H1 (cell line): ENCODE data around the gene COX19. TPM values are rescaled to one million over a fixed set of nuclear protein-coding genes. Genes with fewer than 3 reads are reported as not detected.

Experiments used
- CTCF ChIA-PET: fragments of 300-600 bp; sonication (Branson Sonifier 250); formaldehyde crosslinking; loops from one replicate; lab custom pipeline; 2021; ENCODE audit not compliant: partially characterized antibody; lab: Charles Lee
- POLR2A ChIA-PET: fragments of 300-600 bp; sonication (Branson Sonifier 250); formaldehyde crosslinking; loops from one replicate; lab custom pipeline; 2021; ENCODE audit warnings: inconsistent platforms; ENCODE audit not compliant: partially characterized antibody; lab: Charles Lee
- DNase-seq, 2 experiments: peaks; one replicate each; pipeline versions ENCODE4 v3.0.0 to v3.0.0-alpha.2; 2010 to 2022; ENCODE audit warnings: low spot score in 2 of 2, low read depth in 1 of 2, mixed read lengths in 1 of 2
- FAIRE-seq: peaks from 2 replicates; lab custom pipeline; 2011; peaks lifted over from hg19 to GRCh38; lab: Jason Lieb, UNC
- H2AFZ ChIP-seq: 2 replicates; pipeline ENCODE4 v1.8.1; 2012; ENCODE audit warnings: low read length, inconsistent platforms
- H2AK5ac ChIP-seq: 2 replicates; pipeline ENCODE4 v1.6.1; 2013; ENCODE audit warnings: low read depth, low read length
- H2BK120ac ChIP-seq: replicated peaks from 2 replicates; pipeline ENCODE3; 2013; ENCODE audit warnings: low read depth, low read length, inconsistent platforms
- H2BK12ac ChIP-seq: 2 replicates; pipeline ENCODE4 v1.6.1; 2013; ENCODE audit warnings: low read depth, low read length
- H2BK15ac ChIP-seq: 2 replicates; pipeline ENCODE4 v1.6.1; 2013; ENCODE audit warnings: low read length
- H2BK20ac ChIP-seq: 2 replicates; pipeline ENCODE4 v1.6.1; 2013; ENCODE audit warnings: low read length
- H2BK5ac ChIP-seq: 2 replicates; pipeline ENCODE4 v1.6.1; 2013; ENCODE audit warnings: low read depth, low read length
- H3K14ac ChIP-seq: 2 replicates; pipeline ENCODE4 v1.6.1; 2013; ENCODE audit warnings: inconsistent platforms; ENCODE audit not compliant: insufficient read length
- H3K18ac ChIP-seq: 2 replicates; pipeline ENCODE4 v1.6.1; 2013; ENCODE audit warnings: low read length; ENCODE audit errors: extremely low read depth
- H3K23ac ChIP-seq: 2 replicates; pipeline ENCODE4 v1.6.1; 2013; ENCODE audit warnings: inconsistent platforms; ENCODE audit not compliant: insufficient read length
- H3K23me2 ChIP-seq: 2 replicates; pipeline ENCODE4 v1.6.1; 2013; ENCODE audit warnings: low read depth, low read length
- H3K27ac ChIP-seq: 2 replicates; pipeline ENCODE4 v1.6.1; 2011; ENCODE audit warnings: low read depth, low read length, inconsistent platforms
- H3K27me3 ChIP-seq, 4 experiments: replicated peaks in 1 of 4; 1 replicate in 1 of 4; 2 replicates in 3 of 4; pipeline versions ENCODE4 v1.6.1 to v1.8.1; 2011 to 2013; ENCODE audit warnings: low read length in 3 of 4, mild to moderate bottlenecking in 3 of 4, inconsistent platforms in 2 of 4, mixed read lengths in 2 of 4, moderate library complexity in 1 of 4; ENCODE audit not compliant: control insufficient read depth in 3 of 4, insufficient read depth in 3 of 4; ENCODE audit errors: extremely low read depth in 1 of 4
- H3K36me3 ChIP-seq, 4 experiments: 2 replicates each; pipeline versions ENCODE4 v1.6.1 to v1.8.1; 2011 to 2013; ENCODE audit warnings: mild to moderate bottlenecking in 4 of 4, low read length in 3 of 4, moderate library complexity in 2 of 4, control low read depth in 1 of 4, inconsistent platforms in 1 of 4; ENCODE audit not compliant: insufficient read depth in 4 of 4, control insufficient read depth in 2 of 4
- H3K4ac ChIP-seq: replicated peaks from 2 replicates; pipeline ENCODE3; 2013; ENCODE audit warnings: low read length, low read depth, mixed read lengths, inconsistent platforms; ENCODE audit not compliant: insufficient read length
- H3K4me1 ChIP-seq, 4 experiments: replicated peaks in 1 of 4; 1 replicate in 1 of 4; 2 replicates in 3 of 4; pipeline versions ENCODE4 v1.6.1 to v1.8.1; 2011 to 2013; ENCODE audit warnings: low read length in 3 of 4, inconsistent platforms in 2 of 4, mixed read lengths in 1 of 4; ENCODE audit not compliant: insufficient read depth in 4 of 4, control insufficient read depth in 3 of 4
- H3K4me2 ChIP-seq, 2 experiments: 2 replicates each; pipeline versions ENCODE4 v1.6.1 to v1.8.1; 2011 to 2013; ENCODE audit warnings: low read depth in 2 of 2, low read length in 2 of 2, control low read depth in 1 of 2, inconsistent platforms in 1 of 2, mild to moderate bottlenecking in 1 of 2; ENCODE audit not compliant: insufficient read depth in 1 of 2
- H3K4me3 ChIP-seq, 4 experiments: fragments of 200-600, 300-600 bp in 1 of 4; sonication (generic), shearing (Covaris generic), sonication (Bioruptor Twin) in 1 of 4; 2 replicates each; pipeline versions ENCODE4 v1.5.1 to v1.8.1; 2011 to 2016; ENCODE audit warnings: low read length in 4 of 4, low read depth in 3 of 4, control low read depth in 2 of 4, inconsistent platforms in 2 of 4, mild to moderate bottlenecking in 2 of 4, mixed read lengths in 1 of 4, moderate library complexity in 1 of 4; ENCODE audit not compliant: insufficient read depth in 2 of 4; ENCODE audit errors: extremely low read depth in 1 of 4
- H3K56ac ChIP-seq: replicated peaks from 2 replicates; pipeline ENCODE3; 2013; ENCODE audit warnings: low read depth, mild to moderate bottlenecking, mixed read lengths, low read length, inconsistent platforms; ENCODE audit not compliant: insufficient read length
- H3K79me1 ChIP-seq: 2 replicates; pipeline ENCODE4 v1.6.1; 2013; ENCODE audit warnings: low read depth, low read length, control low read depth
- H3K79me2 ChIP-seq, 2 experiments: 2 replicates each; pipeline versions ENCODE4 v1.6.1 to v1.8.1; 2012 to 2013; ENCODE audit warnings: low read length in 2 of 2, mild to moderate bottlenecking in 2 of 2, inconsistent platforms in 1 of 2; ENCODE audit not compliant: insufficient read depth in 2 of 2, control insufficient read depth in 1 of 2
- H3K9ac ChIP-seq, 4 experiments: replicated peaks in 1 of 4; 1 replicate in 1 of 4; 2 replicates in 3 of 4; pipeline versions ENCODE4 v1.6.1 to v1.8.1; 2011 to 2013; ENCODE audit warnings: low read depth in 3 of 4, low read length in 3 of 4, control low read depth in 2 of 4, mild to moderate bottlenecking in 2 of 4, moderate library complexity in 2 of 4, inconsistent platforms in 1 of 4; ENCODE audit errors: extremely low read depth in 1 of 4
- H3K9me3 ChIP-seq, 2 experiments: 2 replicates each; pipeline versions ENCODE4 v1.6.1 to v1.8.1; 2012 to 2013; ENCODE audit warnings: mild to moderate bottlenecking in 2 of 2, moderate library complexity in 2 of 2, control low read depth in 1 of 2, inconsistent platforms in 1 of 2, low read depth in 1 of 2, low read length in 1 of 2, mixed read lengths in 1 of 2; ENCODE audit not compliant: insufficient read depth in 2 of 2
- H4K20me1 ChIP-seq, 2 experiments: replicated peaks in 1 of 2; 2 replicates each; pipeline versions ENCODE3 to v1.8.1; 2011 to 2013; ENCODE audit warnings: inconsistent platforms in 2 of 2, low read length in 2 of 2, mild to moderate bottlenecking in 1 of 2; ENCODE audit not compliant: insufficient read depth in 2 of 2, control insufficient read depth in 1 of 2
- H4K5ac ChIP-seq: 2 replicates; pipeline ENCODE4 v1.6.1; 2013; ENCODE audit warnings: low read length, low read depth, mixed read lengths, inconsistent platforms; ENCODE audit not compliant: insufficient read length
- H4K8ac ChIP-seq: 2 replicates; pipeline ENCODE4 v1.8.0; 2013; ENCODE audit warnings: mild to moderate bottlenecking, moderate library complexity, low read length, inconsistent platforms; ENCODE audit not compliant: insufficient read depth; ENCODE audit errors: extremely low read depth
- H4K91ac ChIP-seq: replicated peaks from 2 replicates; pipeline ENCODE3; 2013; ENCODE audit warnings: low read length, mixed read lengths, inconsistent platforms; ENCODE audit not compliant: insufficient read length
- BRCA1 ChIP-seq: IDR thresholded peaks from 2 replicates; pipeline ENCODE4 v1.6.1; 2012; ENCODE audit warnings: low read depth, low read length, improper control_type of control experiment
- FOSL1 ChIP-seq: IDR thresholded peaks from 2 replicates; pipeline ENCODE4 v1.6.1; 2011; ENCODE audit warnings: mild to moderate bottlenecking, low read depth, low read length, moderate library complexity; ENCODE audit not compliant: insufficient read depth
- HDAC6 ChIP-seq: IDR thresholded peaks from one replicate; pipeline ENCODE4 v1.7.1; 2012; ENCODE audit warnings: low read depth, mild to moderate bottlenecking, inconsistent platforms, low read length, moderate library complexity
- PHF8 ChIP-seq: fragments of 200-600 bp; sonication (generic); conservative IDR thresholded peaks from 2 replicates; pipeline ENCODE4 v1.7.1; 2012; ENCODE audit warnings: low read depth, mild to moderate bottlenecking, inconsistent platforms, low read length, moderate library complexity
- RBBP5 ChIP-seq: IDR thresholded peaks from 2 replicates; pipeline ENCODE4 v1.7.1; 2012; ENCODE audit warnings: low read depth, mild to moderate bottlenecking, inconsistent platforms, low read length, moderate library complexity, borderline replicate concordance
- WGBS, 2 experiments: shearing (Covaris generic) in 1 of 2; methylation state at CpG; one replicate each; pipeline versions ENCODE4 v1.1.6 to v1.1.7; 2013 to 2015; ENCODE audit warnings: low lambda C conversion rate in 2 of 2, mixed read lengths in 2 of 2, inconsistent platforms in 1 of 2, low coverage in 1 of 2, missing lambda C conversion rate in 1 of 2; ENCODE audit not compliant: insufficient replicate concordance in 2 of 2, insufficient coverage in 1 of 2, insufficient read length in 1 of 2; ENCODE audit errors: extremely low coverage in 1 of 2, missing lambda C conversion rate in 1 of 2; 5-methylcytosine and 5-hydroxymethylcytosine counted together
- polyA plus RNA-seq, 7 experiments: library from polyadenylated mRNA; depleted of rRNA in 3 of 7; stranded (reverse) in 5 of 7; unstranded in 2 of 7; fragments of >200 nt in 5 of 7; fragments of 200-250 nt in 2 of 7; gene quantifications; 1 replicate in 5 of 7; 2 replicates in 1 of 7; 4 replicates in 1 of 7; pipeline versions ENCODE4 v1.2.1 to v1.2.3, GENCODE V29; 2011 to 2013; ENCODE audit warnings: missing spikeins in 2 of 7, mixed read lengths in 2 of 7
- total RNA-seq: library from RNA; stranded (reverse); fragmentation: NEBNext Ultra II Directional; extraction: Animal tissue kit (Norgen Biotek cat#: 25700); gene quantifications from 2 replicates; pipeline ENCODE4 v1.2.1, GENCODE V29; 2021
- TF ChIP-seq, protein P1 (sequence below): IDR thresholded peaks from 2 replicates; pipeline ENCODE4 v1.6.1; 2012; ENCODE audit warnings: inconsistent platforms

The COX19 gene
- total and polyA plus RNA-seq, 2 of the 8 experiments (the other 6 are each of a cell fraction or from before 2014, with no cell fraction given) = 3.9 to 7.9 TPM

DNA sequence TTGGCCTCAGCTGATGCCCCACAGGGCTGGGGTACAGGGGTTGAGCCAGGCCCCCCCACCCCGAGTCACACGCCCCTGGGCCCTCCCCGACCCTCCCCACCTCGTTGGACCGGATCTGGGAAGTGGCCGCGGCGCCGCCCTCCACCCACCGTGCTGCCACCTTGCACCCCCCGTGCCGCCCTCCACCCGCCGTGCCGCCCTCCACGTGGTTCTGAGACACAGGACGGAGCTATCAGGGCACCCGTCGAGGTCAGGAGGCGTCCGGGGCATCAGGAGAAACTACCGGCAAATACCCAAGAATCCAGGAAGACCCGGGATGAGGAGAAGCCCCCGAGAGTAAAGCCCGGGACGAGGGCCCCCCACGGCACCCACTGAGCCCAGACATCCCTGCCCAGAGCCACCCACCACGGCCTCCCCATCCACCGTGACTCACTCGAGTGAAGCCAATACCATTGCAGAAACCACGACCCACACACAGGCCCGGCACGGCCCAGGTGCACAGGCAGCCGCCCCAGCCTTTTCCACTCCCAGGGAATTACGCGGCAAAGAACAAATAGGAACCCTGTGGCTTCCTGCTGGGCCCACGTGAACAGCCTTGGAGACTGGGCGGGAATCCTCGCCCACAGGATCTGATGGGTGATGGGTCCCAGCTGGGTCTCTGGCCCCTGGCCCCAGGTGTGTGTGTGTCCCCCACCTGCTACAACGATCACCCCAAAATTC, 54.8 kb downstream of the COX19 start:
- no peak overlapping the region for H2BK12ac ChIP-seq
- CTCF ChIA-PET = interaction anchor here (0.7 kb wide), 1 partner anchor 11 kb away, joined by 3 read pairs; no protein-coding TSS in a partner anchor
- no peak for TF ChIP-seq BRCA1
- TF ChIP-seq FOSL1 = no peak
- TF ChIP-seq RBBP5 = no peak
- TF ChIP-seq, protein P1, sequence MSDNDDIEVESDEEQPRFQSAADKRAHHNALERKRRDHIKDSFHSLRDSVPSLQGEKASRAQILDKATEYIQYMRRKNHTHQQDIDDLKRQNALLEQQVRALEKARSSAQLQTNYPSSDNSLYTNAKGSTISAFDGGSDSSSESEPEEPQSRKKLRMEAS = no peak
- no peak for TF ChIP-seq HDAC6
- no peak for TF ChIP-seq PHF8

More for the DNA sequence above, 54.8 kb downstream of the COX19 start:
- no peak overlapping the region for H2AFZ ChIP-seq
- H2BK120ac ChIP-seq = no peak overlapping the region
- H4K91ac ChIP-seq = no peak overlapping the region
- no peak overlapping the region for H3K4me2 ChIP-seq
- H3K27ac ChIP-seq = no peak overlapping the region
- H3K18ac ChIP-seq = no peak overlapping the region
- no peak overlapping the region for H2BK5ac ChIP-seq
- H4K5ac ChIP-seq = no peak overlapping the region
- H3K79me1 ChIP-seq = no peaks in the 10 kb centered on the region
- no peak overlapping the region for H3K4me3 ChIP-seq
- H2BK15ac ChIP-seq = no peak overlapping the region
- H2AK5ac ChIP-seq = no peak overlapping the region
- FAIRE-seq = no peak
- no peak overlapping the region for H3K9ac ChIP-seq
- H2BK20ac ChIP-seq = no peak overlapping the region
- H3K23me2 ChIP-seq = no peaks in the 10 kb centered on the region
- H4K8ac ChIP-seq = no peak overlapping the region
- DNase-seq = peak in 1 of 2 experiments; percentile 44
- no peak overlapping the region for H3K14ac ChIP-seq
- H3K56ac ChIP-seq = no peak overlapping the region
- no peaks in the 10 kb centered on the region for H3K9me3 ChIP-seq
- peaks cover 0 to 8% (median 0%) of the 10 kb centered on the region in 4 experiments; a peak in 2 of 7 replicates for H3K4me1 ChIP-seq
- H3K23ac ChIP-seq = no peak overlapping the region
- no peaks in the 10 kb centered on the region for H3K27me3 ChIP-seq
- no peaks in the 10 kb centered on the region for H4K20me1 ChIP-seq
- H3K36me3 ChIP-seq = no peaks in the 10 kb centered on the region
- no peak overlapping the region for H3K4ac ChIP-seq
- WGBS, 2 experiments = 89% methylated on average over 26 of the region's 40 CpGs; no CpG with 5 or more reads in 1 of the 2 experiments
- POLR2A ChIA-PET = interaction anchor here (1.8 kb wide), 1 partner anchor 11 kb away, joined by 8 read pairs; no protein-coding TSS in a partner anchor
- H3K79me2 ChIP-seq = no peaks in the 10 kb centered on the region
